HG03565 (cell line): ENCODE results near the gene ZNF708.
"Not testable (repeated sequence)": the region's sequence is repeated elsewhere in the genome, so short reads cannot be mapped to it uniquely, and the experiment has no call there.

ENCODE experiments used
- ATAC-seq: cut with Tn5 transposase; IDR thresholded peaks from one replicate; pipeline ENCODE4 v1.9.1; 2021; ENCODE audit warnings: mild to moderate bottlenecking, moderate library complexity; ENCODE audit not compliant: unreplicated experiment

The ZNF708 gene

DNA sequence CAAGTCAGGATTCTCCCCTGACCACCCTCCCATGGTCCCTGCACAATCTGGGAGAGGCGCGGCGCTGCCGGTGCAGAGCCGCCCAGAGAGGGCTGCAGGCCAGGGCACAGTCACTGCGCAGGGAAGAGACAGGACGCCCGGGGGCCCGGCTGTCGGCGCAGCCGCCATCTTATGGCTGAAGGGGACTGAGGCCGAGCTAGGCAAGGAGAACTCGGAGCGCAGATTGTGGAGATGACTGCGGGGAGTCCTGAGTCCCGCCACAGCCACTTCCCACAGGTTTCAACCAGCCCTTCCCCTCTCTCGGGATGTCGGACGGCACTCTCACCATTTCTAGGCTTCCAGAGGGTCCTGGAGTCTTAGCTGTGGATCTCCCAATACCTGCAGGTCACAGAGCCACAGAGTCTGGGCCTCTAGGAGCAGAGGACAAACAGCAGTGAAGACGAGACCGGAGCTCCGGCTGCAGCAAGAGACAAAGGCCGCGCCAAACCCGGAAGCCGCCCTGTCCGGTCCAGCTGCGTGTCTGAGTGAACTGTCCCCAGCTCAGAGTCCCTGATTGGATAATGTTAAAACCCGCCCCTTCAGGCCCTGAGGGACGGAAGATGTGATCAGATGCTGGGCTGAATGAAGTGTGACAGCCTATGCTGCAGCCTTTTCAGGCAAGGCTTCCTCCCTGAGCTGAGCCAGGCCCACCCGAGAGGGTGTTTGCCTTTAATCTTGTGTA is at the start of gene ZNF708:
Gene ZNF708, minus strand, starts transcription at position 526 of the 721 bp plus-strand sequence. Its CDS starts 198 bp downstream, at position 328.
- peak; percentile 99 for ATAC-seq

DNA sequence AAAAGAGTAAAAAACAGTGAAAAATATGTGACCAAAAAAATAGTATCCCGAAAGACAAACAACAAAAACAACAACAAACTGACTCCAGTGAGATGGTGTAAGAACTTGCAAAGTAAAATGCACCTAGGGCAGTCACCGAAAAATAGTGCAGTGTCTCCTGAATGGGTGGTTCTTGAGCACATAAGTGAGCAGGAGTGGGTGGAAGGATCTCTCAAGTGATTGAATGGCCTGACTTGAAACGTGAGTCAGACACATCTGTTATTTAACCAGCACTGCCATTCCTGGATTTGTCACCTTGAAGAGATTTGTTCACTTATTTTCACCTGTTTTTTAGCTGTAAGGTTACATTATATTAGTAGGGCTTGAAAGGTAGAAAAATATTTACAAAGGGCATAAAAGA is 33.1 kb upstream of the ZNF708 start:
- ATAC-seq: no peak

DNA sequence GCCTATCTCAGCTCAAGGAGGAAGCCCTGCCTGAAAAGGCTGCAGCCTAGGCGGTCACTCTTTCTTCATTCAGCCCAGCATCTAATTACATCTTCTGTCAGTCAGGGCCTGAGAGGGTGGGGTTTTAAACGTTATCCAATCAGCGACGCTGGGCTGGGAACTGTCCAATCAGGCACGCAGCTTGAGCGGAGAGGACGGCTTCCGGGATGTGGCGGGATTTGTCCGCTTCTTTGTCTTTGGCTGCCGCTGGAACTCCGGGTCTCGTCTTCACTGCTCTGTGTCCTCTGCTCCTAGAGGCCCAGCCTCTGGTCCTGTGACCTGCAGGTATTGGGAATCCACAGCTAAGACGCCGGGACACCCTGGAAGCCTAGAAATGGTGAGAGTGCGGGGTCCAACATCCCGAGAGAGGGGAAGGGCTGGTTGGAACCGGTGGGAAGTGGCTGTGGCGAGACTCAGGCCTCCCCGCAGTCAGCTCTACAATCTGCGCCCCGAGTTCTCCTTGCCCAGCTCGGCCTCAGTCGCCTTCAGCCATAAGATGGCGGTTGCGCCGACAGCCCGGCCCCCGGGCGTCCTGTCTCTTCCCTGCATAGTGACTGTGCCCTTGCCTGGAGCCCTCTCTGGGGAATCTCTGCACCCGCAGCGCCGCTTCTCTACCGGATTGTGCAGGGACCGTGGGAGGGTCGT is 29.7 kb upstream of the ZNF708 start, which contains the start of gene ZNF738:
Gene ZNF738, plus strand, starts transcription at position 233 of the 684 bp plus-strand sequence. Its CDS starts 141 bp downstream, at position 374.
- peak; percentile 95 for ATAC-seq

DNA sequence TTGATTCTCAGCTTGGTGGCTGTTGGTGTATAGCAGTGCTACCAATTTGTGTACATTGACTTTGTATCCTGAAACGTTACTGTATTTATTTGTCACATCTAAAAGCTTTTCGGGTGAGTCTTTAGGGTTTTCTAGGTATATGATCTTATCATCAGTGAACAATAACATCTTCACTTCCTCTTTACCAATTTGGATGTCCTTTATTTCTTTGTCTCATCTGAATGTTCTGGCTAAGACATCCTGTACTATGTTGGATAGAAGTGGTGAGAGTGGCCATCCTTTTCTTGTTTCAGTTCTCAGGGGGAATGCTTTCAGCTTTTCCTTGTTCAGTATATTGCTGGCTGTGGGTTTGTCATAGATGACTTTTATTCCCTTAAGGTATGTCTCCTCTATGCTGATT is 23.6 kb upstream of the ZNF708 start:
- ATAC-seq: no peak

DNA sequence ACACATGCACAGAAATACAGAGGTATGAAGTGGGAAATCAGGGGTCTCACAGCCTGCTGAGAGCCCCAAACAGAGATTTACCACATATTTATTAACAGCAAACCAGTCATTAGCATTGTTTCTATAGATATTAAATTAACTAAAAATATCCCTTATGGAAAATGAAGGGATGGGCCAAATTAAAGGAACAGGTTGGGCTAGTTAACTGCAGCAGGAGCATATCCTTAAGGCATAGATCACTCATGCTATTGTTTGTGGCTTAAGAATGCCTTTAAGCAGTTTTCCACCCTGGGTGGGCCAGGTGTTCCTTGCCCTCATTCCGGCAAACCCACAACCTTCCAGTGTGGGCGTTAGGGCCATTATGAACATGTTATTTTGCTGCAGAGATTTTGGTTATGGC is 15.6 kb upstream of the ZNF708 start:
- not testable (repeated sequence) for ATAC-seq

DNA sequence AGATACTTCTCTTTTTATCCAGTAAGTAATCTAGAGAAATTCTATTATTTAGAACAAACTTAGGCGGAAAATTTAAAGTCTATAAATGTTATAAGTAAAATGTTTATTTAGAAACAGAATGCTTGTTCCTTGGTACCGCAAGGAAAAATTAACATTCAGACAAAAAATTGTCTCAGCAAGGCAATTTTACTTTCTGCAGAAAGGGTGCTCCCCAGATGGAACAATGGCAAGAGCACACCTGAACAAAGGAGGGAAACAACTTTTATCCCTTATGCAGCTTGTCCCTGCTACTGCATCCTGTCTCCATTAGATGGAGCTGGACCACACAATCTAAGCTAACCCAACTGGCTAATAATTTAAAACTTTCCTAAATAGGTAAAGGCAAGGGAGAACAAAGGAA is 6.5 kb upstream of the ZNF708 start:
- ATAC-seq: no peak

- no peak for ATAC-seq
Observed at GRCh38 chr19:21328406-21328805, 804 bp downstream of the ZNF708 start.

DNA sequence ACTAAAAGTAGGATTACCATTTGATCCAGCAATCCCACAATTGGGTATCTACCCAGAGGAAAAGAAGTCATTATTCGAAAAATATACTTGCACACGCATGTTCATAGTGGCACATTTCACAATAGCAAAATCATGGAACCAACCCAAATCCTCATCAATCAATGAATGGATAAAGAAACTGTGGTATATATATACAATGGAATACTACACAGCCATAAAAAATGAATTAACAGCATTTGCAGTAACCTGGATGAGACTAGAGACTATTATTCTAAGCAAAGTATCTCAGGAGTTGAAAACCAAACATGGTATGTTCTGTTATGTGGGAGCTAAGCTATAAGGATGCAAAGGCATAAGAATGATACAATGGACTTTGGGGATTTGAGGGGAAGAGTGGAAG is 3.0 kb downstream of the ZNF708 start:
- ATAC-seq: no peak

DNA sequence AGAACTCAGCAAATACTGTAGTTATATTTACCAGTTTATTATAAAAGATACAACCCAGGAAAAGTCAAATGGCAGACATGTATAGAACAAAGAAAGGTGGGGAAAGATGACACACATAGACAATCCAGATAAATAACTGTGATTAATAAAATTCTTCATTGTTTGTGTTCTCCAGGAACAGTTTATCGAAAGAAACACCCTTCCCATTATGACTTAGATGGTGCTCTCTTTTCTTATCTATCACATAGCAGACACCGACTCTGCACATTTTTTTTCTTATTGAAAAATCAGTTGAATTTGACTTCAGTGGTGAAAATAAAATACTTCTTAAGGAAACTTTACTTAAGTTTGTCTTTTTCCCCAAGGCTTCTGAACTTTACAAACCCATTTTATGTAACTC is 6.2 kb downstream of the ZNF708 start:
- no peak for ATAC-seq

DNA sequence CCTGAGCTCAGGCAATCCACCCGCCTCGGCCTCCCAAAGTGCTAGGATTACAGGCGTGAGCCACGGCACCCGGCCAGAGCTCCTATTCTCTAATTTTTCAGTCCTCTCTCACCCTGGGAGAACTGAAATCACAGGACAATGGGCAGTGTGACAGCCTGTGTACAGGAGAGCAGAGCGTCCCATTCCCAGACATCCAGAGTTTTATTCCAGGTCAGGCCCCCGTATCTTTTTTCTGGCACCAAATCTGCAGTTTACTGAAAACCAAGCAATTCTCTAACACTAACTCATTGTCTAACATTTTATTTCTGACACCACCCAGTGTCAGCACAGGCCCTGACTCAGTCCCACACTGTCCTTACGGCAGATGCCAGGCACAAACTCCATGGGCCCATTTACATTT is 6.7 kb downstream of the ZNF708 start:
- no peak for ATAC-seq

DNA sequence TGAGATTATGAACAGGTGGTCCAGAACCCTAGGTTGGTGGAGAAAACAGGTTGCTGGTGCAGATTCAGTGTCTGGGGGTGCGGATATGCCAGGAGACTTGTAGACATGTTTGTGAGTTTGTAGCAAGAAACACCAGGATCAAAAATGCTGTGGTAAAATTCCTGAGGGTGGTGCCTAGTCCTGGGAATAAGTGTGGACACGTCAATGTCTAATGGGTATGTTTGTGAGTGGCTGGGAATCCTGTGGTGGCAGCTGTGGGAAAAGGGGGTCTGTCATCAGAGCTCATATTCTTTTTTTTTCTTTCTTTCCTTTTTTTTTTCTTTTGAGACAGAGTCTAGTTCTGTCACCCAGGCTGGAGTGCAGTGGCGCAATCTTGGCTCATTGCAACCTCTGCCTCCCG is 7.2 kb downstream of the ZNF708 start:
- no peak for ATAC-seq

- no peak for ATAC-seq
Observed at GRCh38 chr19:21321134-21321533, 8.1 kb downstream of the ZNF708 start.

DNA sequence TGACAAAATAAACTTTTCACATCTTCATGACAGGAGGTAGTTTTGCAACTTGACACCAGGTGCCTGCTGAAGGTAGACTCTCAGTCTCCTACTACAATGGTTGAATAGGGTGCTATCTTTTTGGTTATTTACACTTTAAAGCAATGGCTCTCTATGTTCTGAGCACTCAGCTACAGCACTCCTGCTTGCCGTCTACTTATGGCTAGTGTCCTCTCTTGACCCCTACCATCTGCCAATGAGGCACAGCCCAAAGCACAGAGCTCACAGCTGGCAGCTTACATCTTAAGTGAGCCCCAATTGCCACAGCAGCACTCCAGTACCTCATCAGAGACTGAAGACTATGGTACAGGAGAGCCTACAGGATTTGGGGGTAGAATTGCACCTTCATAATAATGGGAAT is 11.4 kb downstream of the ZNF708 start:
- ATAC-seq: no peak

- no peak for ATAC-seq
Observed at GRCh38 chr19:21314676-21315075, 14.5 kb downstream of the ZNF708 start.

DNA sequence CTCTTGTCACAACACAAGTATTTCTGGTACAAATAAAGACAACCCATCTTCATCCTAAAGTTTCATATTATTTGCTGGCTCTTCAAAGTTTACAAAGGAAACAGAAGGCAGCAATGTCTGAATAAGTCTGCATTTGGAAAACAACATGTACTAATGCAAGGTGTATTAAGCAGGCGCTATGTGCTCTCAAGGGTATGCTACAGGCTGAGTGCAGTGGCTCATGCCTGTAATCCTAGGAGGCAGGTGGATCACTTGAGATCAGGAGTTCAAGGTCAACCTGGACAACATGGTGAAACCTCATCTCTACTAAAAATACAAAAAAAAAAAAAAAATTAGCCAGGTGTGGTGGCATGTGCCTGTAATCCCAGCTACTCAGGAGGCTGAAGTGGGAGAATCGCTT is 16.4 kb downstream of the ZNF708 start:
- not testable (repeated sequence) for ATAC-seq

DNA sequence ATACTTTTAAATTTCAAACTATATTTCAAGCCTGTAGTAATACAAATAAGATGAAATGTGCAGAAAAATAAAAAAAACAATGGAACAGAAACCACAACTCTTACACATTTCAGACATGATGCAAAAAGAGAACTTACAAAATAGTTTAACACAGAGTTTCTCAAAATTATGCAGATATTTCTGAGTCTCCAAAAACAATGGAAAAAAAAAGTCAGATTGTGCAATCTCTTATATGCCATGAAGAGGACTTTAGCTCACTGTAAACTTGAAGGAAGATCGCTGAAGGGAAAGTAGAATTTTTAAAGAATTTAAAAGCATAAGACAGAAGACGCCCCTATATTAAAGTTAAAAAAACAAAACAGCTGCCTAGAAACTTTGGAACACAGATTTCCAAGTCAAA is 20.4 kb downstream of the ZNF708 start:
- ATAC-seq: no peak

GRCh38 chr19:21306881-21307479 is 22.2 kb downstream of the ZNF708 start:
- ATAC-seq: not testable (repeated sequence)

- not testable (repeated sequence) for ATAC-seq
Observed at GRCh38 chr19:21293768-21294167, 35.4 kb downstream of the ZNF708 start.

- no peak for ATAC-seq
Observed at GRCh38 chr19:21269813-21270212, 59.4 kb downstream of the ZNF708 start.

GRCh38 chr19:21264891-21265290 is 64.3 kb downstream of the ZNF708 start:
- no peak for ATAC-seq

DNA sequence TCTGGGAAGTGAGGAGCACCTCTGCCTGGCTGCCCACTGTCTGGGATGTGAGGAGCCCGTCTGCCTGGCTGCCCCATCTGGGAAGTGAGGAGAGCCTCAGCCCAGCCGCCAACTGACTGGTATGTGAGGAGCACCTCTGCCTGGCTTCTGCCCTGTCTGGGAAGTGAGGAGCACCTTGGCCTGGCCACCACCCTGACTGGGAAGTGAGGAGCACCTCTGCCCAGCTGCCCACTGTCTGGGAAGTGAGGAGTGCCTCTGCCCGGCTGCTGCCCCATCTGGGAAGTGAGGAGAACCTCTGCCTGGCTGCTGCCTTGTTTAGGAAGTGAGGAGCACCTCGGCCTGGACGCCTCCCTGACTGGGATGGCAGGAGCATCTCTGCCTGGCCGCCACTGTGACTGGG is 64.8 kb downstream of the ZNF708 start:
- ATAC-seq: no peak

DNA sequence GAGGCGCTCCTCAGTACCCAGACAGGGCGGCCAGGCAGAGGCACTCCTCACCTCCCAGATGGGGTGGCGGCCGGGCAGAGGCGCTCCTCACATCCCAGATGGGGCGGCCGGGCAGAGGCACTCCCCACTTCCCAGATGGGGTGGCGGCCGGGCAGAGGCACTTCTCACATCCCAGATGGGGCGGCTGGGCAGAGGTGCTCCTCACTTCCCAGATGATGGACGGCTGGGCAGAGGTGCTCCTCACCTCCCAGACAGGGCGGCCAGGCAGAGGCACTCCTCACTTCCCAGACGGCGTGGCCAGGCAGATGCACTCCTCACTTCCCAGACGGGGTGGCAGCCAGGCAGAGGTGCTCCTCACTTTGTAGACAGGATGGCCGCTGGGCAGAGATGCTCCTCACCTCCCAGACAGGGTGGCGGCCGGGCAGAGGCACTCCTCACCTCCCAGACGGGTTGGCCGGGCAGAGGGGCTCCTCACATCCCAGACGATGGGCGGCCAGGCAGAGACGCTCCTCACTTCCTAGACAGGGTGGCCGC is 68.3 kb downstream of the ZNF708 start:
- ATAC-seq: not testable (repeated sequence)
